NCI-H1417 (cell line): Measurements from ENCODE around the gene PXK.
"Not testable (repeated sequence)": the region's sequence is repeated elsewhere in the genome, so short reads cannot be mapped to it uniquely, and the experiment has no call there.

Source experiments
- DNase-seq, 3 experiments: peaks; one replicate each; lab custom pipeline; 2025; lab: John Stamatoyannopoulos, UW

The PXK gene

GRCh38 chr3:58323529-58324390 lies 8.9 kb upstream of the PXK start:
- no peak for DNase-seq

GRCh38 chr3:58324391-58325390 lies 8.0 kb upstream of the PXK start:
- no peak for DNase-seq

- no peak for DNase-seq
Measured at GRCh38 chr3:58325525-58325992, 7.1 kb upstream of the PXK start.

GRCh38 chr3:58326267-58326900 lies 6.3 kb upstream of the PXK start:
- DNase-seq, result no peak

GRCh38 chr3:58329150-58329921 lies 3.4 kb upstream of the PXK start:
- no peak for DNase-seq

GRCh38 chr3:58329922-58330413 lies 2.7 kb upstream of the PXK start:
- no peak for DNase-seq

GRCh38 chr3:58331593-58332152 lies 1.0 kb upstream of the PXK start:
- no peak for DNase-seq

GRCh38 chr3:58333206-58334012 lies 717 bp downstream of the PXK start:
- DNase-seq, result peak; percentile 3 to 42 (median 29)

GRCh38 chr3:58334013-58334321 lies 1.3 kb downstream of the PXK start:
- peak in 1 of 3 experiments; percentile 19 for DNase-seq

- DNase-seq, result no peak
Measured at GRCh38 chr3:58334506-58334884, 1.8 kb downstream of the PXK start.

GRCh38 chr3:58335652-58335947 lies 2.9 kb downstream of the PXK start:
- DNase-seq, result no peak

GRCh38 chr3:58336135-58336882 lies 3.6 kb downstream of the PXK start:
- no peak for DNase-seq

GRCh38 chr3:58337190-58337589 lies 4.5 kb downstream of the PXK start:
- DNase-seq, result no peak

GRCh38 chr3:58339146-58339545 lies 6.5 kb downstream of the PXK start:
- not testable (repeated sequence) for DNase-seq

- no peak for DNase-seq
Measured at GRCh38 chr3:58340594-58341244, 8.0 kb downstream of the PXK start.

GRCh38 chr3:58341376-58341775 lies 8.7 kb downstream of the PXK start:
- DNase-seq, result no peak

- no peak for DNase-seq
Measured at GRCh38 chr3:58342676-58343075, 10.0 kb downstream of the PXK start.

GRCh38 chr3:58345457-58345856 lies 12.8 kb downstream of the PXK start:
- no peak for DNase-seq

GRCh38 chr3:58346368-58346767 lies 13.7 kb downstream of the PXK start:
- DNase-seq, result no peak
